Measurements from ENCODE around the gene SEPTIN10.

- no peak for TF ChIP-seq POLR2AphosphoS5 (IDR thresholded peaks at IDR 0.05)
- TF ChIP-seq, protein P1, sequence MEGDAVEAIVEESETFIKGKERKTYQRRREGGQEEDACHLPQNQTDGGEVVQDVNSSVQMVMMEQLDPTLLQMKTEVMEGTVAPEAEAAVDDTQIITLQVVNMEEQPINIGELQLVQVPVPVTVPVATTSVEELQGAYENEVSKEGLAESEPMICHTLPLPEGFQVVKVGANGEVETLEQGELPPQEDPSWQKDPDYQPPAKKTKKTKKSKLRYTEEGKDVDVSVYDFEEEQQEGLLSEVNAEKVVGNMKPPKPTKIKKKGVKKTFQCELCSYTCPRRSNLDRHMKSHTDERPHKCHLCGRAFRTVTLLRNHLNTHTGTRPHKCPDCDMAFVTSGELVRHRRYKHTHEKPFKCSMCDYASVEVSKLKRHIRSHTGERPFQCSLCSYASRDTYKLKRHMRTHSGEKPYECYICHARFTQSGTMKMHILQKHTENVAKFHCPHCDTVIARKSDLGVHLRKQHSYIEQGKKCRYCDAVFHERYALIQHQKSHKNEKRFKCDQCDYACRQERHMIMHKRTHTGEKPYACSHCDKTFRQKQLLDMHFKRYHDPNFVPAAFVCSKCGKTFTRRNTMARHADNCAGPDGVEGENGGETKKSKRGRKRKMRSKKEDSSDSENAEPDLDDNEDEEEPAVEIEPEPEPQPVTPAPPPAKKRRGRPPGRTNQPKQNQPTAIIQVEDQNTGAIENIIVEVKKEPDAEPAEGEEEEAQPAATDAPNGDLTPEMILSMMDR (IDR thresholded peaks at IDR 0.05), result no peak
Measured at GRCh38 chr2:109507828-109508227, 105.9 kb downstream of the SEPTIN10 start.
